NCI-H146 treated with DMSO at 0.1 percent for 48 hours (cell line): Measurements from ENCODE around the gene ZNF618.

ENCODE experiments used
- DNase-seq: peaks from one replicate; lab custom pipeline; 2025; ENCODE audit not compliant: unreplicated experiment; lab: John Stamatoyannopoulos, UW

Gene ZNF618

GRCh38 chr9:114054191-114054690 lies 178.1 kb downstream of the ZNF618 start:
- no peak for DNase-seq

- DNase-seq: no peak
Measured at GRCh38 chr9:114055061-114055460, 179.0 kb downstream of the ZNF618 start.

GRCh38 chr9:114055894-114056293 lies 179.8 kb downstream of the ZNF618 start:
- no peak for DNase-seq

- DNase-seq: no peak
Measured at GRCh38 chr9:114056527-114056926, 180.4 kb downstream of the ZNF618 start.

- no peak for DNase-seq
Measured at GRCh38 chr9:114057161-114057885, 181.2 kb downstream of the ZNF618 start.

GRCh38 chr9:114058688-114059046 lies 182.6 kb downstream of the ZNF618 start:
- DNase-seq: no peak

- no peak for DNase-seq
Measured at GRCh38 chr9:114059047-114059803, 183.1 kb downstream of the ZNF618 start.

GRCh38 chr9:114060070-114060469 lies 184.0 kb downstream of the ZNF618 start:
- no peak for DNase-seq

GRCh38 chr9:114060711-114061110 lies 184.6 kb downstream of the ZNF618 start:
- no peak for DNase-seq

GRCh38 chr9:114061292-114061691 lies 185.2 kb downstream of the ZNF618 start:
- DNase-seq: no peak

GRCh38 chr9:114061830-114062474 lies 185.8 kb downstream of the ZNF618 start:
- DNase-seq: no peak

- no peak for DNase-seq
Measured at GRCh38 chr9:114065304-114065703, 189.2 kb downstream of the ZNF618 start.

GRCh38 chr9:114069476-114070187 lies 193.5 kb downstream of the ZNF618 start:
- DNase-seq: no peak

- DNase-seq: no peak
Measured at GRCh38 chr9:114070188-114071103, 194.3 kb downstream of the ZNF618 start.

GRCh38 chr9:114071197-114071795 lies 195.2 kb downstream of the ZNF618 start:
- DNase-seq: no peak

- DNase-seq: no peak
Measured at GRCh38 chr9:114072184-114073140, 196.4 kb downstream of the ZNF618 start.

GRCh38 chr9:114075602-114076001 lies 199.5 kb downstream of the ZNF618 start:
- DNase-seq: no peak
